Ureter (tissue), 1 donor: ENCODE measurements around the gene KIF26B. TPM values are rescaled to one million over a fixed set of nuclear protein-coding genes. Genes with fewer than 3 reads are reported as not detected.
"Not testable (repeated sequence)": the region's sequence is repeated elsewhere in the genome, so short reads cannot be mapped to it uniquely, and the experiment has no call there.

ENCODE experiments used
- DNase-seq: peaks from one replicate; pipeline ENCODE4 v3.0.0-alpha.2; 2020; ENCODE audit warnings: low spot score
- total RNA-seq: library from RNA; stranded (reverse); gene quantifications from one replicate; pipeline ENCODE4 v1.2.4, GENCODE V29; 2023
- donor health status: DM: yes; HTN: yes; CAD: no.

KIF26B gene
- total RNA-seq, 1 donor from 2014 or later = 8.0 TPM

DNA sequence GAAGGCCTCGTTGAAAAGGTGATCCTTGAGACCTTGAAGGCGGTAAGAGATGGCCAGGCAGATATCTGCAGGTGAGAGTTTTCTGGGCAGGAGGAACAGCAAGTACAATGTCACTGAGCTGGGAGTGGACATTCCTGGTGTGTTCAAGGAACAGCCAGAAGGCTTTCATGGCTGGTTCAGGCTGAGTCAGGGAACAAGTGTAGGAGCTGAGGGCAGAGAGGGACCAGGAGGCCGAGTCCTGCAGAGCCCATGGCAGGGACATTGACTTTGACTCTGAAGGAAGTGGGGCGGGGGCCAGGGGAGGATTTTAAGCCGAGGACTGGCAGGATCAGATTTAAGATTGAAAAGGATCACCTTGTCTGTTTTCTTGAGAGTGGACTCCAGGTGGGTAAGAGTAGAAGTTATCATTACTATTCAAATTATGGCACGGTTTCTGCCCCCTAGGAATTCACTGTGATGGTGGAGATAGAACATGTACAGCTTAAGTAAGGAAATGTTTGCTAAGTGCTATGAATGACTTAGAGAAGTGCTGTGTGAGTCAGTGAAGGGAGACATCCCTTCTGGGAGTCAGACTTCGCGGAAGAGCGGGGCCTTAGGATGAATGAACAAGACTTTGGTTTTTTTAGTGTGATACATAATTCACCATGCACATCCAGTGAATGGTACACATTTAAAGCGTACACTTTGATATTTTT, 202.3 kb downstream of the KIF26B start:
- no peak for DNase-seq

- DNase-seq = not testable (repeated sequence)
Observed at GRCh38 chr1:245359101-245359680, 204.4 kb downstream of the KIF26B start.

DNA sequence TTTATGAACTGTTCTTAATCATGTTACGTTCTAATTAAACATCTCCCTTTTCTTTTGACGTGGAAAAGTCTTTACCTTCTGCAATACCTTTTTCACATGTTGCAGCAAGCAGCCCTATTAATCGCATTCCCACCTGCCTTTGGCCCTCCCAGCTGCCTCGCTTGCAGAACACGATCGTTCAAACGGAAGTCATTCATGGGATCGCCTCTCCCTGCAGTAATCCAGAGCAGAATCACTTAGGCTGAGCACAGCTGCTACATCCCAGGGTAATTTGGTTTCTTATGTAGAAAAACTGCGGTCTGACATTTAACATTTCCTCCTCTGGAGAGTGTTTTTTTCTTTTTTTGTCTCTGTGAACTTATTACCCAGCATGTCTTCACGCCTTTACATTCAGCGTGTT, 206.3 kb downstream of the KIF26B start:
- no peak for DNase-seq

- DNase-seq = no peak
Observed at GRCh38 chr1:245361951-245362350, 207.2 kb downstream of the KIF26B start.

DNA sequence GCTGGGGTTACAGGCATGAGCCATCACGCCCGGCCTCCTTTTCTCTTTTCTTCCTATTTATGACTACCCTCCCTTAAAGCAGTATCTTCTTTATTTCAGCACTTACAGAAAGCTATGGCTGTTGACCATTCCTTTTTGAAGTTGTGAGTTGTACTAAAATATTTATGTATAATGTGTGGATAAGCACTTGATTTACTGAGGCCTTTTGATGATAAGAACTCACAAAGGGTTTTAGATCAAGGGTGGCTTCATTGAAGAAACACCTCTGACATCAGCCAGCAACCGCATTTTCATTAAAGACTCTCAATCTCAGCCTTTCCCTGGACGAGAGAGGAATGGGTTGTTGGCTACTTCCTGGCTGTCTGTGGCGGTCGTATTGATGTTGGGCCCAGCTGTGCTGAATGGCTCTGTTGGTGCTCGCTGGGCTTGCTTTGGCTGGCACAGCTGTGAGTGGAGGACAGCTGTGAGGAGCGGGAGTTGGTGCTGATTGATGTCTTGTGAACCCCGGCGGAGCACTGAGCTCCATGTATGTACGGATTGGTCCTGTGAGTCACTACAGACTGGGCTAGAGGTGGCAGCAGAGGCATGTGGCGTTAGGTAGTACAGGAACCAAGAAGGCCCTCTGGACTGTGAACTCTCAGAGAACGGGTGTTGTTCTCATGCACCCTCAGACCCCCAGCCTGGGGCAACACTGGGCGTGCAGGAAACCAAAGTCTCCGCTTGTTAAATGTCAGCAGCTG, 208.8 kb downstream of the KIF26B start:
- no peak for DNase-seq

GRCh38 chr1:245365095-245366020, 210.6 kb downstream of the KIF26B start:
- no peak for DNase-seq

DNA sequence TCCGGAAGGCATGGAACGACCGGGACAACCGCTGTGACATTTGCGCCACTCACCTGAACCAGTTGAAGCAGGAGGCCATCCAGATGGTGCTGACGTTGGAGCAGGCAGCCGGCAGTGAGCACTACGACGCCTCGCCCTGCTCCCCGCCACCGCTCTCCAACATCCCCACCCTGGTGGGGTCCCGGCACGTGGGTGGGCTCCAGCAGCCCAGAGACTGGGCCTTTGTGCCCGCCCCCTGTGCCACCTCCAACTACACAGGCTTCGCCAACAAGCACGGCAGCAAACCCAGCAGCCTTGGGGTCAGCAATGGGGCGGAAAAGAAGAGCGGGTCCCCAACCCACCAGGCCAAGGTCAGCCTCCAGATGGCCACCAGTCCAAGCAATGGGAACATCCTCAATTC, 212.1 kb downstream of the KIF26B start:
- no peak for DNase-seq

GRCh38 chr1:245370175-245370825, 215.5 kb downstream of the KIF26B start:
- DNase-seq = no peak

DNA sequence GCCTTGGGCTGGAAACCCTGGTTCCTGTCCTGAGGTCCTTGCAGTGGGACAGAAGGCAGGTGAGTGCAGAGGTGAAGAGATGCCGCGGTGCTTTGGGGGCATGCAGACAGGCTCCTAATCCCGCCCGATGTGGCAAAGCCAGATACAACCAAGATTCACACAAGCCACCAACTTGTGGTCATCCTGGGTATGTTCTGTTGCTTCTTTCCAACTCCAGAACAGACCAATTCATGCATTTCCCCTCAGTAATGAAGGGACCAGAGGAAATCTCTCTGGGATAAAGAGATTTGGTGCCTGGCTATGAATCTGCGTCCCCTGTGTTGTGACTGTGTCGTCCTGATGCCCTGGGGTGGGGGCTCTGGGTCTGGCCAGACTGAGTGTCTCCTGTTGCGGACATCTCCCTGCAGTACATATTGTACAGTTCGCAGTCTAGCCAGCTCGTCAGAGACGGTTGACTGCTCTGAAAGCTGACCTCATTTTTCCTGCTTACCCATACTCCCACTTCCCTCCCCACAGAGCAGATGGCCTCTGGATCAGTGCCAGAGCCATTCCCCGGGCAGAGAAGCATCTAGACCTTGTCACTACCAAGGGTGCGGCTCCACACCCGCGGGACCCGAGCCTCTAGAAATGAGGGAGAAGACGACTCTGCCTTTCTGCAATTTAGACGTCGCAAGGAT, 216.3 kb downstream of the KIF26B start:
- no peak for DNase-seq

DNA sequence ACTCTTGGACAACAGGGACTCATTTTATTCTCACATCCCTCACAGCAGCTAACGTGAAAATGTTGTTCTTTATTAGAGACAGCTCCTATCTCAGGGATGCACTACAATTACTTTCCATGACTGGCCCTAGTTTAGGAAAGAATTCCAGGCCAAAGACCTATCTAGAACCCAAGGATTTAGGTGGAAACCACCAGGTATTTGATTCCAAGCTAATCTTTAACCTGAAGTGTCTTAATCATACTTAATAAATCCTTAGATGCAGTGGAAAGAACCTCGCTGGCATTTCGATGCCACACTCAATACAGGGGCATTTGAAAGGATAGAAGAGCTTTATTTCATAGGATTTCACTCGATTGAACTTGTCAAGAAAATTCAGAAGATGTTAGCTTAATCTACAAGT, 218.3 kb downstream of the KIF26B start:
- DNase-seq = no peak

DNA sequence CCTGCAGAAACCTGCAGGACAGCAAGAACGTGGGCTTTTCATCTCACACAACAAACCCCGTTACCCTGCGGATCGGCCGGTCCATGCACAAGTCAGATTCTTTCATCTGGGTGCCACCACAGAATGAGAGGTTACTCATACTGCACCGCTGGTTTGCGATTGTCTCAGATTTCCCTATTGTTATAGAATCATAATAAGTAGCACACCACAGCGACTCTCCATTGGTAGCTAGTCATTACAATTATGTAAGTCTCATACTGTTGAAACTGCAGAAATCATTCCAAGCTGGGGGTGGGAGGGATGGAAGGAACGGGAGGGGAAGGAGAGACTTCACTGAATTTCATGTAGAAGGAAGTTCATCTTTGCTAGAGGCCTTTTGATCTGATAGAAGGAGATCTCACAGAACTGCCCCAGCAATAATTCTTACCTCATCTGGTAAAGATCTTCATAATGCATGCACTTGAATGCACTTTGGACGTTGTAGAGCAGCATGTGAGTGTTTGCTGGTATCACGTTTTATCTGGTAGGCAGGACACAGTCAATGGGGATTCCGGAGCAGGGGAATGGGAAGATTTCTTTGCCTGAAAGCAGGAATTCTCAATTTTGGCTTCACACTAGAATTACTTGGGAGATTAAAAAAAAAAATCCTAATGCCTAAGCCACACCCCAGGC, 221.1 kb downstream of the KIF26B start:
- no peak for DNase-seq

- DNase-seq = no peak
Observed at GRCh38 chr1:245377854-245378253, 223.1 kb downstream of the KIF26B start.

DNA sequence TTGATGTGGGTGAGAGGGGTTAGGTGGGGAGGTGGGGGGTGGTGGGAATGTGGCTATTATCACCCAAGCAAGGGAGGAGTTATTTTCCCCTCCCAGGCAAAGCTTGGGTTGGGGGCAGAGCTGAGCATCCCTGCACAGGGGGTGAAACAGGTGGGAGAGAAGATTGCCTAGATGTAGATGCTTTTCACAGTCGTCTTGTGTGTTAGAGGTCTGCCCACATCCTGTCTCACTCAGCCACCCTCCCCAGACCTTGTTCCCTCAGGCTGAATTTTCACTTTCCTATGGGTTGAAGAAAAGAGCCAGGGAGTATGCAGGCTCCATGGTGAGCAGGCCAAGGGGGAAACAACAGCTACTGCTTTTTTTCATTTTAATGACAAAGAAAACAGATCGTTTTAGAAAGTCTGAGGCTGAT, 223.5 kb downstream of the KIF26B start:
- DNase-seq = no peak

DNA sequence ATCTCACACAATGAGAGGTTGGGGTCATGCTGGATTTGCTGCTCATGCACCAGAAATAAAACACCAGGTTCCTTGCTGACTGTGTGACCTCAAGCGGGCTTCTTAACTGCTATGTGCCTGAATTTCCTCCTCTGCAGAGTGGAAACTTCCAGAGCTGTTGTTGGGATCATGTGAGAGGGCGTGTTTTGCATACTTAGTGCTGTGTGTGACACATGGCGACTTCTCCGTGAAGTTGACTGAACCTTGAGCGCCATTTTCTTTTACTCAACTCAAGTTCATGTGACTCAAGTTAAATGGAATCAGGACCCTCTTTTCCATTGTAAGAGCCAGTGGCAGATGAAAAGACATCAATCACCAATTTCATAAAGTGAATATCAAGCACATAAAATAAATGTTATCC, 224.0 kb downstream of the KIF26B start:
- no peak for DNase-seq

DNA sequence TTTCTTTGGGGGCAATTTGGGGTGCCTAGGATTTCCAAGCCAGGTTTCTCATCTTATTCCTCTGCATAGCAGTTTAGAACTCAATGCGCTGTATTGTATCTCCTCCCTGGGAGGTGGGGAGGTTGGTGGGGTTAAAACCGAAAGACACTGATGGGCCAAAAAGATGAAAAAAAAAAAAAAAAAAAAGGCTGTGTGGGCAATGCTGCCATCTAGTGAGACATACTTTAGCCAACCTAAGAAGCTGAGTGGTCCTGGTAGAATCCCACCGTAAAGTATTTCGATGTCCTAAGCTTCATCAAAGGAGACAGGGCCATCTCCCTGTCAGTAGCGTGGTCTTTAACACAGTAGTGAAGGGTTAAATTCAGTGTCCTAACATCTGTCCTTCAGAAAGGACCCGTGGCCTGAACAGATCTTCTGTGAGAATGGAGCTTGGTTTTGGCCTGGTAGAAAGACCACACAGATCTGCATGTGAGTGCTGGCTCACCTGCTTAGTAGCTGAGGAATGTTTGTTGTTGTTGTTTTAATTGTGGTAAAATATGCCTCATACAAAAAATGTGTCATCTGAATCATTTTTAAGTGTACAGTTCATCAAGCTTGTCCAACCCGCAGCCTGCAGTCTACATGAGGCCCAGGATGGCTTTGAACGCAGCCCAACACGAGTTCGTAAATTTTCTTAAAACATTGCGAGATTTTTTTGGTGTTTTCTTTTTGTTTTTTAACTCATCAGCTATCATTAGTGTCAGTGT, 226.2 kb downstream of the KIF26B start:
- DNase-seq = no peak

GRCh38 chr1:245382981-245383380, 228.2 kb downstream of the KIF26B start:
- DNase-seq = no peak

DNA sequence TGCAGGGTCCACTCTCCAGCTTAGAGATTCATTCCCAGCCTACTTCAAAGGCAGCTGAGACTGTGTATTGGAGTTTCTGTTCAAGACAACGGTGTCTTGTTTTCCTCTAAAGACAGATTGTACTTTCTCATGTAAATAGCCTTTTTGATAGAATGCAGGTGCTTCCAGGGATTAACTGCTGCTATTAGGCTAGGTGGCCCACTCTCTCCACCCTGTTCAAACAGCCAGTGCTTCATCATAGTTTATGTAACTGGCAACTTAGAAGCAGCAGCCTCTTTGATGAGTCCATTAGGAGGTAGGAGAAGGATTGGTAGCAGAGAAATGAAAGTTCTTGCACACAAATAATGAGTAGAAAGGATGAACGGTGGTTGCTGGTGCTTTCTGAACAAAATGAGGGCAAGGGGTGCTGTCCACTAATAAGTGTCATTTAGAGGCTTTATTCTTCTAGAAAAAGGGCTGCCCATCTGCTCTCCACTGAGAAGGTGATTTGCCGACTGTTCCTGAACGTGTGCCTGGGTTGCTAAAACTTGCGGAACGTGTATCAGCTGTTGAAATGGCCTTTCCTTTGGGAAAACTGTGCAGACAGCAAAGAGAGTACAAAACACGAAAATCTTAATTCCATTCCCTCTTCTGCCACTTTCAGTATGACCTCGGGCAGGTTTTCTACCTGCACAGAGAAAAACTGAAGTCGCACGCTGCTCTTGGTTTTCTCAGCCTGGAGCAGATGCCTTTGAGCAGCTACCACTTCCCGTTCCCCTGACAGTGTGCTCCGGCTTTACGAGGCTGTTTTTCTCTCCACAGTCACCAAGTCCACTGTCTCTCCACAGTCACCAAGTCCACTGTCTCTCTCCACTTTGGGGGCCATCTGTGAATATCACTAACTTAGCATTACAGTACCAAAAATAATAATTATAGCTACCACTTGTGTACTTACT, 228.9 kb downstream of the KIF26B start:
- no peak for DNase-seq

DNA sequence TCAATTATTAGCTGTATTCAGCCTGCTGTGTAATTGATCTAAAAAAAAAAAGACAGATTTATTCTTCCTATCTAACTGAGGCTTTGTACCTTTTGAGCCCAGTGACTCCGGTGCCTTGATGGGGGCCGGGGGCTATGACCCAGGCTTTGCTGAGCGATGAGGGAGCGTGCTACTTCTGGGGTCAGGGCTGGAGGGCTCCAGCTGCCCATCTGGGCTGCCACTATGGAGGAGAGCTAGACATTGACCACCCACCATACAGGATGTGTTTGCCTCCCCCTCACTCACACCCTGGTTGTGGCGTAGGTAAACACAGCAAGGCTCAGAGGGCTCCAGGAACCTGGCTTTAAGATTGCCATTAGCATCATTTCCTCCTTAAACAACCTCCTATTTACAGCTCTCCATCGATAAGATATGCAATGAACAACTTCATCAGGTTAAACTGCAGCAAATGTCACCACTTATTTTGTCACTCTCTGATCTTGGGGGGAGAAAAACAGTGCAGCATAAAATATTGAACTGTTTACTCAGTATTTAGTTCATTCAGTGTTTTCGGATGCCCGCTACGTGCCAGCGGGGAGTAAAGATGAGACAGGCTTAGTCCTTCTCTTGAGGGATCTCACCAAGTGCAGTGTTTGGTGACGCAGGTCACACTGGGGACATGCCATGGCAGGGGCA, 231.6 kb downstream of the KIF26B start:
- no peak for DNase-seq
